CD4-positive, alpha-beta memory T cell (primary cell): ENCODE data around the gene SYNPR. TPM values are rescaled to one million over a fixed set of nuclear protein-coding genes. Genes with fewer than 3 reads are reported as not detected.

Experiments used
- CTCF ChIA-PET: fragments of 350-600 bp; sonication (Branson Sonifier 250); formaldehyde crosslinking; loops from one replicate; lab custom pipeline; 2021; ENCODE audit warnings: inconsistent platforms; ENCODE audit not compliant: partially characterized antibody; lab: Charles Lee
- POLR2A ChIA-PET: fragments of 350-600 bp; sonication (Branson Sonifier 250); formaldehyde crosslinking; loops from one replicate; lab custom pipeline; 2021; ENCODE audit not compliant: partially characterized antibody; lab: Charles Lee
- DNase-seq, 5 donors: peaks; one replicate each; pipeline versions ENCODE4 v3.0.0 to v3.0.0-alpha.2; 2020 to 2022; ENCODE audit warnings: mixed read lengths in 1 of 5
- H3K27ac ChIP-seq: one replicate; pipeline ENCODE4 v1.7.0; 2013; ENCODE audit warnings: low read depth, low read length
- H3K27me3 ChIP-seq: 2 replicates; pipeline ENCODE4 v1.7.0; 2013; ENCODE audit warnings: mild to moderate bottlenecking, low read length, moderate library complexity; ENCODE audit not compliant: insufficient read depth
- H3K36me3 ChIP-seq: 2 replicates; pipeline ENCODE4 v1.7.0; 2013; ENCODE audit warnings: mild to moderate bottlenecking, low read length, moderate library complexity; ENCODE audit not compliant: insufficient read depth
- H3K4me1 ChIP-seq: 2 replicates; pipeline ENCODE4 v1.7.0; 2013; ENCODE audit warnings: mild to moderate bottlenecking, low read length, moderate library complexity; ENCODE audit not compliant: insufficient read depth
- H3K4me3 ChIP-seq, 2 donors: one replicate each; pipeline ENCODE4 v1.7.0; 2013; ENCODE audit warnings: low read length in 2 of 2, mild to moderate bottlenecking in 1 of 2
- H3K9me3 ChIP-seq, 2 donors: one replicate each; pipeline ENCODE4 v1.7.0; 2013; ENCODE audit warnings: low read length in 2 of 2, control low read depth in 1 of 2; ENCODE audit not compliant: control insufficient read depth in 1 of 2
- H3K27ac Mint-ChIP-seq, 7 donors: one replicate each; pipeline ENCODE4 v1.8.0; 2020 to 2021; ENCODE audit warnings: mixed read lengths in 7 of 7, mild to moderate bottlenecking in 6 of 7, inconsistent platforms in 3 of 7, moderate library complexity in 3 of 7
- H3K27me3 Mint-ChIP-seq, 2 donors: one replicate each; pipeline ENCODE4 v1.8.0; 2020 to 2021; ENCODE audit warnings: mixed read lengths in 2 of 2
- H3K36me3 Mint-ChIP-seq, 2 donors: one replicate each; pipeline ENCODE4 v1.8.0; 2020 to 2021; ENCODE audit warnings: mixed read lengths in 2 of 2, inconsistent platforms in 1 of 2, mild to moderate bottlenecking in 1 of 2
- H3K4me1 Mint-ChIP-seq, 4 donors: one replicate each; pipeline ENCODE4 v1.8.0; 2020 to 2021; ENCODE audit warnings: mixed read lengths in 4 of 4, mild to moderate bottlenecking in 1 of 4
- H3K4me3 Mint-ChIP-seq, 8 donors: one replicate each; pipeline ENCODE4 v1.8.0; 2020 to 2021; ENCODE audit warnings: mixed read lengths in 8 of 8, mild to moderate bottlenecking in 7 of 8, moderate library complexity in 6 of 8, inconsistent platforms in 3 of 8
- H3K9me3 Mint-ChIP-seq, 8 donors: one replicate each; pipeline ENCODE4 v1.8.0; 2020 to 2021; ENCODE audit warnings: mixed read lengths in 8 of 8, mild to moderate bottlenecking in 5 of 8, inconsistent platforms in 3 of 8, moderate library complexity in 1 of 8
- intact Hi-C: fragments of 100-400 bp; cut with micrococcal nuclease; formaldehyde crosslinking; loops from one replicate; pipeline ENCODE4 v1.15.1; 2023
- polyA plus RNA-seq, 2 donors: library from polyadenylated mRNA; unstranded; fragments of 300-500 nt; fragmentation: Illumina TruSeq; gene quantifications; one replicate each; pipeline ENCODE4 v1.2.3, GENCODE V29; 2021
- total RNA-seq, 2 experiments: library from RNA; stranded (reverse); gene quantifications; one replicate each; pipeline ENCODE4 v1.2.3, GENCODE V29; 2021

Gene SYNPR
- total and polyA plus RNA-seq, 4 experiments from 2014 or later: not detected

GRCh38 chr3:63331520-63331919 lies 53.4 kb downstream of the SYNPR start:
- Histone ChIP-seq H3K4me1 (no peaks in the 10 kb centered on the region), H3K27ac (no peak overlapping the region), H3K4me3 (no peak overlapping the region), H3K27me3 (no peaks in the 10 kb centered on the region), H3K9me3 (no peaks in the 10 kb centered on the region), H3K36me3 (no peaks in the 10 kb centered on the region)
- intact Hi-C loops: no loop called here
- H3K9me3 Mint-ChIP-seq: no peaks in the 10 kb centered on the region
- no peak overlapping the region for H3K4me3 Mint-ChIP-seq
- DNase-seq: no peak
- CTCF ChIA-PET: no interaction called here
- no peak overlapping the region for H3K27ac Mint-ChIP-seq
- POLR2A ChIA-PET: no interaction called here
- H3K27me3 Mint-ChIP-seq: no peaks in the 10 kb centered on the region
- H3K4me1 Mint-ChIP-seq: no peaks in the 10 kb centered on the region
- H3K36me3 Mint-ChIP-seq: no peaks in the 10 kb centered on the region

GRCh38 chr3:63333815-63334214 lies 55.7 kb downstream of the SYNPR start:
- Mint-ChIP-seq H3K9me3 (no peaks in the 10 kb centered on the region), H3K27ac (no peak overlapping the region), H3K27me3 (no peaks in the 10 kb centered on the region), H3K36me3 (no peaks in the 10 kb centered on the region), H3K4me3 (no peak overlapping the region), H3K4me1 (no peaks in the 10 kb centered on the region)
- CTCF ChIA-PET: interaction anchor here (0.8 kb wide), 1 partner anchor 16 kb away, joined by 3 read pairs; no protein-coding TSS in a partner anchor
- H3K36me3 ChIP-seq: no peaks in the 10 kb centered on the region
- no peaks in the 10 kb centered on the region for H3K27me3 ChIP-seq
- no peaks in the 10 kb centered on the region for H3K9me3 ChIP-seq
- H3K4me3 ChIP-seq: no peak overlapping the region
- no peaks in the 10 kb centered on the region for H3K4me1 ChIP-seq
- H3K27ac ChIP-seq: no peak overlapping the region
- POLR2A ChIA-PET: no interaction called here
- DNase-seq: no peak
- intact Hi-C loops: no loop called here

GRCh38 chr3:63338351-63338750 lies 60.2 kb downstream of the SYNPR start:
- Mint-ChIP-seq H3K9me3 (peaks cover 0 to 2% (median 0%) of the 10 kb centered on the region in 8 donors), H3K36me3 (no peaks in the 10 kb centered on the region), H3K27me3 (no peaks in the 10 kb centered on the region), H3K4me1 (no peaks in the 10 kb centered on the region), H3K27ac (no peak overlapping the region), H3K4me3 (no peak overlapping the region)
- Histone ChIP-seq H3K36me3 (no peaks in the 10 kb centered on the region), H3K27me3 (no peaks in the 10 kb centered on the region), H3K9me3 (no peaks in the 10 kb centered on the region), H3K4me3 (no peak overlapping the region), H3K27ac (no peak overlapping the region), H3K4me1 (no peaks in the 10 kb centered on the region)
- POLR2A ChIA-PET: no interaction called here
- CTCF ChIA-PET: interaction anchor here (0.8 kb wide), 1 partner anchor 15 kb away, joined by 3 read pairs; no protein-coding TSS in a partner anchor
- no peak for DNase-seq
- intact Hi-C loops: no loop called here

DNA sequence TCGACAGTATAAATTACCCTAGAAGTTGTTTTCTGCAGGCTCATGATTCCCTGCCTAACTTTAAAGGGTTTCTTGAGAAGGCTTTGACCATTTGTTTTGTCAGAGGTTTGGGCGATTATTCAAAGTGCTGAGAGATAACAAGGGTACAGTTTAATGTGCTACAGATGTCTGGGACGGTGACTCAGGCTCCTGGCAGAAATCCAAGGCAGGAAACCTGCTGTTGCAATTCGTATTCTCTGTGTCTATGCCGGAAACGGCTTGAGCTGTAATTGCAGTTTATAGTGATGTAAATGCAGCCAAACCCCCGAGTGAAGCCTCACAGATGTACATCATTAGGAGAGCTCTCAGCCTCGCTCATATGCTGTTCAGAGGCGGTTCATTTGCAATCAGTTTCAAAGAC lies 65.6 kb downstream of the SYNPR start:
- peaks cover 0 to 3% (median 0%) of the 10 kb centered on the region in 4 donors for H3K4me1 Mint-ChIP-seq
- DNase-seq: peak in 1 of 5 donors; percentile 3
- intact Hi-C loops: no loop called here
- Histone ChIP-seq H3K4me3 (no peak overlapping the region), H3K9me3 (no peaks in the 10 kb centered on the region), H3K27ac (no peak overlapping the region), H3K4me1 (no peaks in the 10 kb centered on the region), H3K36me3 (no peaks in the 10 kb centered on the region), H3K27me3 (no peaks in the 10 kb centered on the region)
- H3K27ac Mint-ChIP-seq: no peak overlapping the region
- H3K36me3 Mint-ChIP-seq: no peaks in the 10 kb centered on the region
- ChIA-PET CTCF (no interaction called here), POLR2A (no interaction called here)
- H3K27me3 Mint-ChIP-seq: peaks cover 0 to 2% of the 10 kb centered on the region in 2 donors
- H3K9me3 Mint-ChIP-seq: peaks cover 0 to 3% (median 0%) of the 10 kb centered on the region in 8 donors
- H3K4me3 Mint-ChIP-seq: no peak overlapping the region

GRCh38 chr3:63344661-63345060 lies 66.6 kb downstream of the SYNPR start:
- Histone ChIP-seq H3K27ac (no peak overlapping the region), H3K4me3 (no peak overlapping the region), H3K36me3 (no peaks in the 10 kb centered on the region), H3K9me3 (no peaks in the 10 kb centered on the region), H3K4me1 (no peaks in the 10 kb centered on the region), H3K27me3 (no peaks in the 10 kb centered on the region)
- no peak overlapping the region for H3K4me3 Mint-ChIP-seq
- ChIA-PET CTCF (no interaction called here), POLR2A (no interaction called here)
- intact Hi-C loops: no loop called here
- H3K36me3 Mint-ChIP-seq: no peaks in the 10 kb centered on the region
- H3K9me3 Mint-ChIP-seq: peaks cover 0 to 3% (median 0%) of the 10 kb centered on the region in 8 donors
- H3K4me1 Mint-ChIP-seq: peaks cover 0 to 3% (median 0%) of the 10 kb centered on the region in 4 donors
- H3K27me3 Mint-ChIP-seq: peaks cover 0 to 3% of the 10 kb centered on the region in 2 donors
- no peak overlapping the region for H3K27ac Mint-ChIP-seq
- no peak for DNase-seq

- POLR2A ChIA-PET: no interaction called here
- CTCF ChIA-PET: interaction anchor here (1.1 to 5.3 kb wide), 4 partner anchors 16 to 673 kb away, joined by 3 to 47 read pairs (median 4); partner anchors contain the start of genes C3orf49 and PSMD6
Measured at GRCh38 chr3:63349583-63350573, 71.8 kb downstream of the SYNPR start.

More at GRCh38 chr3:63349583-63350573, 71.8 kb downstream of the SYNPR start:
- Histone ChIP-seq H3K36me3 (no peaks in the 10 kb centered on the region), H3K9me3 (no peaks in the 10 kb centered on the region), H3K27ac (no peak overlapping the region), H3K27me3 (no peaks in the 10 kb centered on the region), H3K4me3 (no peak overlapping the region), H3K4me1 (no peaks in the 10 kb centered on the region)
- Mint-ChIP-seq H3K36me3 (no peaks in the 10 kb centered on the region), H3K4me3 (no peak overlapping the region), H3K4me1 (peaks cover 0 to 2% (median 0%) of the 10 kb centered on the region in 4 donors), H3K27me3 (peaks cover 9 to 14% of the 10 kb centered on the region in 2 donors), H3K27ac (no peak overlapping the region), H3K9me3 (no peaks in the 10 kb centered on the region)
- intact Hi-C loops: no loop called here
- peak in 1 of 5 donors; percentile 17 for DNase-seq
